HG03571 (cell line): Measurements from ENCODE around the gene ANO2.
"Not testable (repeated sequence)": the region's sequence is repeated elsewhere in the genome, so short reads cannot be mapped to it uniquely, and the experiment has no call there.

Source experiments
- ATAC-seq: cut with Tn5 transposase; IDR thresholded peaks from one replicate; pipeline ENCODE4 v1.9.1; 2021; ENCODE audit not compliant: unreplicated experiment

The ANO2 gene

DNA sequence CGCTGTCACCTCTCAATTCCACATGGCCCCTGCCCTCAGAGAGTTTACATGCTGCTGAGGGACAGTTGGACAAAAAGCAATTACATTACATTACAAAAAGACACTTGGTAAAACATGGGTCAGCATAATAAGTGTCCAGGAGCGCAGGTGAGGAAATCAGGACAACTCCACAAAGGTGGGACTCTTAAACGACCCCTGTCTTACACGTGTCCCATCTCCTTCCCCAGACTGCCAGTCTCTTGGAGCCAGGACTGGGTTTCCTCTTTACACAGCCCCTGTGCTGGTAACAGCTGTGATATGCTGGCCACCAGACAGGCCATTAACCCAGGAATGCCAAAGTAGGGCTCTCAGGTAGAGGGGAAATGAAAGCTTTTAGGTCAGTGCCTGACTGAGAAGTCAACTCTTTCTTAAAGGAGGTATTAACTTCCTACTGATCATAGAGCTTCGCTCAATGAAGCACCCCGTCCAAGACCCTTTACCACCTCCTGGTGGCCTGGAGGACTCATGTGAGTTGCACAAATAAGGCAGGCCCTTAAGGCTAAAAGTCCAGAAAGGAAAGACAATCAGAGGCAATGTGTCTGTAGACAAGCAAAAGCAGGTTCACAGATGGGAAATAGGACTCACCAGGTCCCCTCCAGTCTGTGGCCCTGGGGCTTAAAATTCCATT lies 55.5 kb downstream of the ANO2 start:
- no peak for ATAC-seq

- ATAC-seq = no peak
These were observed 56.2 kb downstream of the ANO2 start for GRCh38 chr12:5888816-5889315.

- ATAC-seq = not testable (repeated sequence)
These were observed 57.2 kb downstream of the ANO2 start for GRCh38 chr12:5887819-5888218.

GRCh38 chr12:5884866-5885265 lies 60.2 kb downstream of the ANO2 start:
- no peak for ATAC-seq

GRCh38 chr12:5884285-5884684 lies 60.8 kb downstream of the ANO2 start:
- no peak for ATAC-seq

DNA sequence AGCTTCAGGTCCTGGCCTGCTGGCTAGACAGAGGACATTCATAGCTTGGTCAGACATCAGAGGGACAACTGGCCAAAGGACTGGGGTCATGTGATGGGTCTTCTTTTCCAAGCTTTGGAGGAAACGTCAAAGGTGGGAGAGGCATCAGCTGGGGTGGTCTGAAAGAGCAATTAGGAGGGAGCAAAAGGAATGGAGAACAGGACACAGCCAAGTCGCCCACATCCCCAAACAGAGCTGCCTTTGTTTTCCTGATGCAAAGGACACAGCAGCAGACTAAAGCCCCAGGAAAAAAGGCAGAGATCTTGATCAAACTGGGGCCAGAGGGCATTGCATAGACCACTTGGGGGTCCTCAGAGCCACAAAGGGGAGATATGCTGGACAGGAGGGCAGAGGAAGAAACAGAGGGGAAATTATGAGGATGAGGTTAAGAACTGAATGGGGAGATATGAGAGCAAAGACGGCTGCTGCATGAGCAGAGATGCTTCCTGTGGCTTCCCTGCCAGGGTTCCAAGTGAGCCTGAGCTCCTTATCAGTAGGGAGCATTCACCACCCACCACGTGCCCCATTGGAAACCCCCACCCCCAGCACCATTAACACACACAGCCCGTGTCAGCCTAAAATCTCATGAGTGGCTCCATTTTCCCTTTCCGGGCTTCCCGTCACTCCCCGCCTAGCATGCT lies 62.4 kb downstream of the ANO2 start:
- no peak for ATAC-seq

DNA sequence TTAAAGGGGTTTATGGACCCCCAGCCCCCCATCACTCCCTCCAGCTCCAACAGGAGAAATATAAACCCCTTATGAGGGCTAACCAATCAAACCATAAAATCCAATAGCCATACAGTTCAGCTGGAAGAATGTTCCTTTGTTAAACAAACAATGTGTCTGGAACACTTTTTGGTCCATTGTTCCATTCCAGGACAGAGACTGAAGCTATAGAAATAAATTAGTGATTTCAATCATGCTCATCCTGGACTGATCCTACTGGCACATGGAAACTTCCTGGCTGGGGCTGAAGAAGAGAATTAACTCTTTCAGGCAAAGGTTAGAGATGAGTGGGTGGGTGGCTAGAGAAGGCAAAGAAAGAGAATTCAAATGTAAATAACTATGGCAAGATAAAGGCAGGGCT lies 63.4 kb downstream of the ANO2 start:
- ATAC-seq = no peak

DNA sequence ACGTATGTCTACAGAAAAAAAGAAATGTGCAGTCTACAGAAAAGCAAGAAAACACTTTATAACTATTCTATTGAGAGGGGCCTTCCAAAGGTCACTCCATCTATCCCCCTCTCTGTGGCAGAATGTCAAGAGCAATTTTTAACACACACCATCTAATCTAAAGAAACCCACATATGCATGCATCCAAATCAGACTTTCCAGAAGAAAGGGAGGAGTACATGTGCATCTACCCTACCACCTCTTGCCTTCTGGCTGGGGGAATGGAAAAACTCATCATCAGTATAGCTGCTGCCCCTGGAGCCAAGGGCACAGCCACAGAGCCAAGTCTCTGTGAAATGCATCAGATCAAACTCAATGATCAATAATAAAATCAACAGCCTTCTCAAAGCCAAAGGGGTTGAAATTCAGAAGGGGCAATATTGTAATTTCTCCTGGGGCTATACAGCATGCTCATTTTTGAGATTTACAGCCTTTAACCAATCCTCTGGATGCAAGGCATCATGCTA lies 63.9 kb downstream of the ANO2 start:
- no peak for ATAC-seq

- no peak for ATAC-seq
These were observed 69.2 kb downstream of the ANO2 start for GRCh38 chr12:5875851-5876250.

GRCh38 chr12:5874514-5874913 lies 70.5 kb downstream of the ANO2 start:
- no peak for ATAC-seq

- no peak for ATAC-seq
These were observed 71.7 kb downstream of the ANO2 start for GRCh38 chr12:5873281-5873919.

DNA sequence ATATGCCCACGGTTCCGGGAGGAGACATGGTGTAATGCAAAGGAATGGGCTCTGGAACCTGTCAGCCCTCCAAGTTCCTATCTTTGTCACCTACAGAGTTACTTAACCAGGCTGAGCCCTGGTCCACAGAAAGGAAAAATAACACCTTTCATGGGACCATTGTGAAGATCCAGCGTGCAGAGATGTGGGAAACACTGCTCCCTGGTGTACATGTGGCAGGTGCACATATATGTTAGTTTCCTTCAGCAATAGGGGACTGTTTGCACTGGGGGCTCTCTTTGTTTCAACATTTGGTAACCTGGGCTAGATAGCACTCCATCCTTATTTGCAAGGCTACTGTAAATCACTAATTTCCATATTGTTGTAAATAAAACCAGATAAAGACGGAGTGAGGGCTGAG lies 72.3 kb downstream of the ANO2 start:
- no peak for ATAC-seq

GRCh38 chr12:5871741-5872140 lies 73.3 kb downstream of the ANO2 start:
- ATAC-seq = no peak

- ATAC-seq = no peak
These were observed 74.9 kb downstream of the ANO2 start for GRCh38 chr12:5870183-5870582.

- no peak for ATAC-seq
These were observed 76.3 kb downstream of the ANO2 start for GRCh38 chr12:5868625-5869295.

- no peak for ATAC-seq
These were observed 79.7 kb downstream of the ANO2 start for GRCh38 chr12:5865397-5865796.

DNA sequence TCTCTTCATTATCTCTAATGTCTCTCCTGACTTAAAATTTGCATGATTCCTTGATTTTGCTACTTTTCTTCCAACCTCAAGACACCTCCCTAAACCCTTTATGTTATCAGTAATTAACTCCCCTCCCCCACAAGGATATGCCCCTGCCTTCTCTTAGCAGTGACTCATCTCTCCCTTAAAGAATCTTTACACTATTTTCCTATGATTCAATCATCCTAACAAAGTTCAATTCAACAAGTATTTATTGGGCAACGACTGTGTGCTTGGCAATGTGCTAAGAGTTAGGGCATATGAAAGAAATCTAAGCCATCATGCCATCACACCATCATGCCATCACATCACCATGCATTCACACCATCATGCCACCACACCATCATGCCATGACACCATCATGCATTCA lies 80.1 kb downstream of the ANO2 start:
- ATAC-seq = no peak

DNA sequence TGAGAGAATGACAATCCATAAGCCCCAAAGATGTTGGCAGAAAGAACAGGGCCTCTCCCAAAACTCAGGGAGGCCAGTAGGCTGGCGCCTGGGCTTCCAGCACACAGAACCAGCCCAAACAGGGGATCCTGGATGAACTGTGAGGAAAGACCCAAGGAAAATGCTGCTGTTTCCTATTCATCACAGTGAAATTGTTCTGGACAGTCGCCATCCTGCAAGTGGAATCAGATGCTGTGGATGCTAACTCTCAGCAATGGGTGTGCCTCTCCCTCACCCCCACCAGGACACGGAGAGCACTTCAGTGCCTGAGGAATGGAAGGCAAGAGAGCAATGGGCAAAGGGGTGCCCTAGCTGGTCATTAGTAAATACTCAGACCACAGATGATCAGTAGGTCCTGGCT lies 80.8 kb downstream of the ANO2 start:
- ATAC-seq = no peak

- ATAC-seq = no peak
These were observed 83.6 kb downstream of the ANO2 start for GRCh38 chr12:5861416-5861815.

DNA sequence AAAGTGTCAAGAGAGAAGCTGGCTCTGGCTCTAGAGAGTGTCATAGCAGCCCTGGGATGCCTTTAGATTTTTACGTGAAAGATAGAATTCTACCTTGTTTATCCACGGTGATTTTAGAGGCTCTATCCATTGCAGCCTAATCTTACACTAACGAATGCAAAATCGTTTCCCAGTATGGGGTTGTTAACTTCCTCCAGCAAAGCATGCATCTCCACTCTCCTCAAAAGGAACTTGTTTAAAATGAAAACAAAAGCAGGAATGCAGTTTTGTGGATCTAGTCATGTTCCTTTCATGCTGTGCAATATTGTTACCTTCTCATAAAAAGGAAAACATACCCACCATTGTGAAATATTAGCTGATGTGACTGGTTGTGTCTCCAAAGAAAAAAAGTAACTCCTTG lies 88.4 kb downstream of the ANO2 start:
- no peak for ATAC-seq

DNA sequence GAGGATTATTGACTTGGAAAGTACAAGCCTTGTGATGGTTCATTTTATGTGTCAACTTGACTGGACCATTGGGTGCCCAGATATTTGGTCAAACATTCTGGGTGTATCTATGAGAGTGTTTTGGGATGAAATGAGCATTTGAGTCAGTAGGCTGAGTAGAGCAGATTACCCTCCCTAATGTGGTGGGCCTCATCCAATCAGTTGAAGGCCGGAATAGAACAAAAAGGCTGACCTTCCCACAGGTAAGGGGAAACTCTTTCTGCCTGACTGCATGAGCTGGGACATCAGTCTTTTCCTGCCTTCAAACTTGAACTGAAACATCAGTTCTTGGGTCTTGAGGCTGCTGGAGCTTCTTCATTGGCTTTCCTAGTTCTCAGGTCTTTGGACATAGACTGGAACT lies 98.1 kb downstream of the ANO2 start:
- no peak for ATAC-seq
